K562 (cell line): Measurements from ENCODE around the gene CAPN12. TPM values are rescaled to one million over a fixed set of nuclear protein-coding genes. Genes with fewer than 3 reads are reported as not detected.

ENCODE experiments used
- BRD9 ChIP-seq: fragments of 450-650 bp; IDR thresholded peaks from 2 replicates; pipeline ENCODE4 v1.6.1; 2018; ENCODE audit warnings: low read depth; ENCODE audit not compliant: partially characterized antibody
- CBFA2T3 ChIP-seq: fragments of 450-650 bp; IDR thresholded peaks from 2 replicates; pipeline ENCODE4 v1.6.1; 2017
- CBX8 ChIP-seq: fragments of 200-600 bp; sonication (generic); IDR thresholded peaks from 2 replicates; pipeline ENCODE4 v1.6.1; 2012; ENCODE audit warnings: borderline replicate concordance, mixed run types, low read depth, mild to moderate bottlenecking, moderate library complexity, mixed read lengths, low read length, control low read depth, inconsistent platforms; ENCODE audit not compliant: poor library complexity, severe bottlenecking; ENCODE audit errors: extremely low read depth
- FOSL1 ChIP-seq: fragments of 200-800 bp; sonication (Bioruptor generic); conservative IDR thresholded peaks from 2 replicates; pipeline ENCODE4 v1.6.1; 2016; ENCODE audit warnings: missing genetic modification characterization, missing compliant biosample characterization
- HNRNPK ChIP-seq: fragments of 200-400 bp; formaldehyde crosslinking; IDR thresholded peaks from one replicate; pipeline ENCODE4 v1.6.1; 2018; ENCODE audit warnings: mild to moderate bottlenecking, low read depth, low read length; ENCODE audit not compliant: poor library complexity, severe bottlenecking
- NONO ChIP-seq, 2 experiments: fragments of 200-400 bp in 1 of 2; fragments of 450-650 bp in 1 of 2; formaldehyde crosslinking in 1 of 2; IDR thresholded peaks; 2 replicates each; pipeline ENCODE4 v1.6.1; 2017; ENCODE audit warnings: low read depth in 2 of 2, mild to moderate bottlenecking in 2 of 2, moderate library complexity in 2 of 2, low read length in 1 of 2
- SIN3B ChIP-seq: fragments of 450-650 bp; IDR thresholded peaks from 2 replicates; pipeline ENCODE4 v1.6.1; 2017; ENCODE audit warnings: low read depth, mild to moderate bottlenecking, moderate library complexity
- SLC30A9 ChIP-seq: fragments of 250-450 bp; sonication (Bioruptor Pico); IDR thresholded peaks from 2 replicates; pipeline ENCODE4 v1.8.0; 2022; ENCODE audit warnings: mild to moderate bottlenecking, moderate library complexity
- SMARCE1 ChIP-seq: fragments of 450-650 bp; IDR thresholded peaks from 2 replicates; pipeline ENCODE4 v1.7.1; 2016; ENCODE audit warnings: mild to moderate bottlenecking
- SREBF1 ChIP-seq: fragments of 150-350 bp; IDR thresholded peaks from 2 replicates; pipeline ENCODE4 v1.6.1; 2014; ENCODE audit warnings: antibody characterized with exemption, low read depth, low read length, borderline replicate concordance
- TBL1XR1 ChIP-seq, 2 experiments: IDR thresholded peaks; 2 replicates each; pipeline ENCODE4 v1.6.1; 2012; ENCODE audit warnings: improper control_type of control experiment in 2 of 2, low read length in 2 of 2, mild to moderate bottlenecking in 1 of 2
- YY1 ChIP-seq, 3 experiments: IDR thresholded peaks; 2 replicates each; pipeline ENCODE4 v1.6.1; 2011; ENCODE audit warnings: low read length in 2 of 3, mild to moderate bottlenecking in 2 of 3, moderate library complexity in 2 of 3, borderline replicate concordance in 1 of 3, control low read depth in 1 of 3, low read depth in 1 of 3; ENCODE audit not compliant: insufficient read depth in 3 of 3, insufficient replicate concordance in 2 of 3, control insufficient read depth in 1 of 3, insufficient read length in 1 of 3; ENCODE audit errors: extremely low read depth in 1 of 3
- ZNF274 ChIP-seq: IDR thresholded peaks from 2 replicates; pipeline ENCODE4 v1.6.1; 2011; ENCODE audit warnings: low read depth, mild to moderate bottlenecking, low read length, moderate library complexity, borderline replicate concordance
- ZNF354B ChIP-seq: fragments of 250-450 bp; sonication (Bioruptor Pico); IDR thresholded peaks from 2 replicates; pipeline ENCODE4 v1.4.0; 2020
- ZNF445 ChIP-seq: fragments of 250-450 bp; sonication (Bioruptor Pico); IDR thresholded peaks from 2 replicates; pipeline ENCODE4 v1.4.0; 2020; ENCODE audit warnings: low read depth, mild to moderate bottlenecking, moderate library complexity
- ZNF79 ChIP-seq: fragments of 250-450 bp; sonication (Bioruptor Pico); IDR thresholded peaks from 2 replicates; pipeline ENCODE4 v1.4.0; 2020; ENCODE audit warnings: low read depth, mild to moderate bottlenecking, moderate library complexity
- polyA plus RNA-seq, 8 experiments: library from polyadenylated mRNA; depleted of rRNA in 4 of 8; stranded (reverse) in 5 of 8; unstranded in 3 of 8; fragments of >200 nt; fragmentation: Nextera tagmentation in 2 of 8; fragmentation: Illumina TruSeq in 1 of 8; extraction: Ambion mirVana in 2 of 8; extraction: Trizol in 1 of 8; gene quantifications; 2 replicates each; pipeline versions ENCODE4 v1.2.1 to v1.2.3, GENCODE V29; 2011 to 2014; ENCODE audit warnings: inconsistent platforms in 1 of 8, missing spikeins in 1 of 8
- total RNA-seq, 7 experiments: library from RNA; depleted of rRNA in 6 of 7; stranded (reverse); fragments of >200 nt in 6 of 7; fragmentation: Illumina TruSeq in 2 of 7; extraction: Trizol in 2 of 7; gene quantifications; 2 replicates each; pipeline versions ENCODE4 v1.2.1 to v1.2.3, GENCODE V29; 2011 to 2021; ENCODE audit warnings: low replicate concordance in 1 of 7
- TF ChIP-seq, protein P1 (sequence below): sonication (generic); formaldehyde crosslinking; IDR thresholded peaks from 2 replicates; pipeline ENCODE4 v1.9.0; 2022; ENCODE audit warnings: mild to moderate bottlenecking, missing genetic modification reagents
- TF ChIP-seq, protein P2 (sequence below): fragments of 200-800 bp; sonication (Bioruptor generic); IDR thresholded peaks from 2 replicates; pipeline ENCODE4 v1.6.1; 2017; ENCODE audit warnings: missing genetic modification characterization, missing compliant biosample characterization
- TF ChIP-seq, protein P3 (sequence below): fragments of 450-650 bp; IDR thresholded peaks from 2 replicates; pipeline ENCODE4 v1.6.1; 2014; ENCODE audit warnings: low read depth, mild to moderate bottlenecking, moderate library complexity, borderline replicate concordance
- TF ChIP-seq, protein P4 (sequence below): sonication (generic); formaldehyde crosslinking; IDR thresholded peaks from 2 replicates; pipeline ENCODE4 v1.8.0; 2022; ENCODE audit warnings: missing genetic modification reagents, mild to moderate bottlenecking, borderline replicate concordance

CAPN12 gene
- total and polyA plus RNA-seq, 9 of the 15 experiments (the other 6 are each of a cell fraction or from before 2014, with no cell fraction given) = 0.83 to 7.0 (median 1.6) TPM

DNA sequence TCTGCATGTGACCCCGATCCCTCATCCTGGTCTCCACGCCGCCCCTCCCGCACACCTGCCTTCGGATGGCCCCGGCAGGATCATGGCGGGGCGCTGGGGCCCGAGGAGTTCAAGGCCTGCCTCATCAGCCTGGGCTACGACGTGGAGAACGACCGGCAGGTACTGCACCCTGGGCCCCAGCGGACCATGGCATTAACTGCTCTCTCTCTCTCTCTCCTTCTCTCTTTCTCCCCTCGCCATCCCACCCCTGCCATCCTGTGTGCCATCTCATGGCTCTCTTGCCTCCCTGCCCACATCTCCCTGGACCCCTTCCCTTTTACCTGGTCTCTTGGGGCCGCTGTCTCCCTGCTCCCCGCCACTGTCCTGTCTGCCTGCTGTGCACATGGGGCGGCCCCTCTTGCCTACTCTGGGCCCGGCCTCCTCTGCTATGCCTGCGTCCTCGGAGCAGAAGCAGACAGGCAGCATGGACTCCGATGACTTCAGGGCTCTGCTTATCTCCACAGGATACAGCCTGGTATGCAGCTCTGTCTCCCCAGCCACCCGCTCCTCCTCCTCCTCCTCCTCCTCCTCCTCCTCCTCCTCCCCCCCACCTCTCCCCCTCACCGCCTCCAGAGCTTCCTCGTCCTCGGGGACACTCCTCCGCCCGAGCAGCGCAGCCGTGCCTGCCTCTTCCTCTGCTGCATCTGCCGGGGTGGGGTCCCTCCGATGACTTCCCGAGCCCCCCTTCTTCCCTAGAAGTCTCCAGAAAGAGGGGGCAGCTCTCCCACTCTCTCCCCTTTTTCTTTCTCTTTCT, 16.2 kb downstream of the CAPN12 start (continued):
- no peak for TF ChIP-seq SIN3B
- TF ChIP-seq, protein P1, sequence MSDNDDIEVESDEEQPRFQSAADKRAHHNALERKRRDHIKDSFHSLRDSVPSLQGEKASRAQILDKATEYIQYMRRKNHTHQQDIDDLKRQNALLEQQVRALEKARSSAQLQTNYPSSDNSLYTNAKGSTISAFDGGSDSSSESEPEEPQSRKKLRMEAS = no peak
- TF ChIP-seq ZNF274 = no peak
- TF ChIP-seq CBFA2T3 = 0 out of 2 replicates have a peak, but pooled peaks have one; percentile 40
- TF ChIP-seq SREBF1 = no peak
- TF ChIP-seq, protein P2, sequence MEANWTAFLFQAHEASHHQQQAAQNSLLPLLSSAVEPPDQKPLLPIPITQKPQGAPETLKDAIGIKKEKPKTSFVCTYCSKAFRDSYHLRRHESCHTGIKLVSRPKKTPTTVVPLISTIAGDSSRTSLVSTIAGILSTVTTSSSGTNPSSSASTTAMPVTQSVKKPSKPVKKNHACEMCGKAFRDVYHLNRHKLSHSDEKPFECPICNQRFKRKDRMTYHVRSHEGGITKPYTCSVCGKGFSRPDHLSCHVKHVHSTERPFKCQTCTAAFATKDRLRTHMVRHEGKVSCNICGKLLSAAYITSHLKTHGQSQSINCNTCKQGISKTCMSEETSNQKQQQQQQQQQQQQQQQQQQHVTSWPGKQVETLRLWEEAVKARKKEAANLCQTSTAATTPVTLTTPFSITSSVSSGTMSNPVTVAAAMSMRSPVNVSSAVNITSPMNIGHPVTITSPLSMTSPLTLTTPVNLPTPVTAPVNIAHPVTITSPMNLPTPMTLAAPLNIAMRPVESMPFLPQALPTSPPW (CRISPR knock-in tag) = peak; percentile 83
- TF ChIP-seq SMARCE1 = no peak
- no peak for TF ChIP-seq ZNF354B (CRISPR knock-in tag)
- no peak for TF ChIP-seq ZNF79 (CRISPR knock-in tag)
- no peak for TF ChIP-seq ZNF445 (CRISPR knock-in tag)
- TF ChIP-seq SLC30A9 (CRISPR knock-in tag) = no peak
- TF ChIP-seq BRD9 = peak; percentile 73
- TF ChIP-seq YY1 (IDR thresholded peaks at IDR 0.05; ENCODE audit: borderline replicate concordance in 1 of 3, control insufficient read depth in 1 of 3, extremely low read depth in 1 of 3, insufficient read depth in 3 of 3, insufficient read length in 1 of 3, insufficient replicate concordance in 2 of 3, low read depth in 1 of 3, low read length in 2 of 3) = peak in 2 of 3 experiments; percentile 12 to 66
- no peak for TF ChIP-seq CBX8
- no peak for TF ChIP-seq TBL1XR1 (IDR thresholded peaks at IDR 0.05; ENCODE audit: low read length in 2 of 2)
- no peak for TF ChIP-seq FOSL1 (tag)
- TF ChIP-seq, protein P3, sequence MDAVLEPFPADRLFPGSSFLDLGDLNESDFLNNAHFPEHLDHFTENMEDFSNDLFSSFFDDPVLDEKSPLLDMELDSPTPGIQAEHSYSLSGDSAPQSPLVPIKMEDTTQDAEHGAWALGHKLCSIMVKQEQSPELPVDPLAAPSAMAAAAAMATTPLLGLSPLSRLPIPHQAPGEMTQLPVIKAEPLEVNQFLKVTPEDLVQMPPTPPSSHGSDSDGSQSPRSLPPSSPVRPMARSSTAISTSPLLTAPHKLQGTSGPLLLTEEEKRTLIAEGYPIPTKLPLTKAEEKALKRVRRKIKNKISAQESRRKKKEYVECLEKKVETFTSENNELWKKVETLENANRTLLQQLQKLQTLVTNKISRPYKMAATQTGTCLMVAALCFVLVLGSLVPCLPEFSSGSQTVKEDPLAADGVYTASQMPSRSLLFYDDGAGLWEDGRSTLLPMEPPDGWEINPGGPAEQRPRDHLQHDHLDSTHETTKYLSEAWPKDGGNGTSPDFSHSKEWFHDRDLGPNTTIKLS = no peak
- no peak for TF ChIP-seq HNRNPK
- TF ChIP-seq, protein P4, sequence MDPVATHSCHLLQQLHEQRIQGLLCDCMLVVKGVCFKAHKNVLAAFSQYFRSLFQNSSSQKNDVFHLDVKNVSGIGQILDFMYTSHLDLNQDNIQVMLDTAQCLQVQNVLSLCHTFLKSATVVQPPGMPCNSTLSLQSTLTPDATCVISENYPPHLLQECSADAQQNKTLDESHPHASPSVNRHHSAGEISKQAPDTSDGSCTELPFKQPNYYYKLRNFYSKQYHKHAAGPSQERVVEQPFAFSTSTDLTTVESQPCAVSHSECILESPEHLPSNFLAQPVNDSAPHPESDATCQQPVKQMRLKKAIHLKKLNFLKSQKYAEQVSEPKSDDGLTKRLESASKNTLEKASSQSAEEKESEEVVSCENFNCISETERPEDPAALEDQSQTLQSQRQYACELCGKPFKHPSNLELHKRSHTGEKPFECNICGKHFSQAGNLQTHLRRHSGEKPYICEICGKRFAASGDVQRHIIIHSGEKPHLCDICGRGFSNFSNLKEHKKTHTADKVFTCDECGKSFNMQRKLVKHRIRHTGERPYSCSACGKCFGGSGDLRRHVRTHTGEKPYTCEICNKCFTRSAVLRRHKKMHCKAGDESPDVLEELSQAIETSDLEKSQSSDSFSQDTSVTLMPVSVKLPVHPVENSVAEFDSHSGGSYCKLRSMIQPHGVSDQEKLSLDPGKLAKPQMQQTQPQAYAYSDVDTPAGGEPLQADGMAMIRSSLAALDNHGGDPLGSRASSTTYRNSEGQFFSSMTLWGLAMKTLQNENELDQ (CRISPR knock-in tag) = no peak
- TF ChIP-seq NONO (IDR thresholded peaks at IDR 0.05; ENCODE audit: low read depth in 2 of 2, low read length in 1 of 2) = no peak
